Measurements from ENCODE around the gene USP21. TPM values are rescaled to one million over a fixed set of nuclear protein-coding genes. Genes with fewer than 3 reads are reported as not detected.
A peak's percentile ranks its signal among the peaks of the same experiment; 100 is the strongest.

The USP21 gene
- total RNA-seq, 1 donor from 2014 or later: 6.7 TPM

DNA sequence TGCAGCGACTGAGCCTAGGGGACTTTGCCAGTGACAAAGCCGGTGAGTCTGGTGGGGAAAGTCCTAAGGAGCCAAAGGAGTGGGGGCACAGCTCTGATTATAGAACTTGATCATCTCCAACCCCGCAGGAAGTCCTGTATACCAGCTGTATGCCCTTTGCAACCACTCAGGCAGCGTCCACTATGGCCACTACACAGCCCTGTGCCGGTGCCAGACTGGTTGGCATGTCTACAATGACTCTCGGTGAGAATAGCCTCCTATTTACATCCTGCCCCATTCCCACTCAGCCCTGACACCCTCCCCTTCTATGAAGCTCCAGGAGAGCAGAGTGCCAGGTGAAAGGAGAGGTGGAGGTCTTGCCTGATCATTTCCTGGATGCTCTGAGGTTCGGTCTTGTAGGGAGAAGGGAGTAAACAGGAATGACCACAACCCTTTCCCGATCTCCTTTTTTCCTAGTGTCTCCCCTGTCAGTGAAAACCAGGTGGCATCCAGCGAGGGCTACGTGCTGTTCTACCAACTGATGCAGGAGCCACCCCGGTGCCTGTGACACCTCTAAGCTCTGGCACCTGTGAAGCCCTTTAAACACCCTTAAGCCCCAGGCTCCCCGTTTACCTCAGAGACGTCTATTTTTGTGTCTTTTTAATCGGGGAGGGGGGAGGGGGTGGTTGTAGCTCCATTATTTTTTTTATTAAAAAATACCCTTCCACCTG is 5.8 kb downstream of the USP21 start:
- H3K79me2 ChIP-seq (ENCODE audit: low read depth): peaks cover 6% of the 10 kb centered on the region
- Mint-ChIP-seq H3K4me3 (peak overlapping the region; percentile 79), H3K36me3 (peaks cover 26% of the 10 kb centered on the region), H3K27ac (peak overlapping the region; percentile 76), H3K9me3 (no peaks in the 10 kb centered on the region), H3K4me1 (peaks cover 40% of the 10 kb centered on the region), H3K27me3 (ENCODE audit: insufficient read depth, low read depth) (peaks cover 7% of the 10 kb centered on the region)
- H4K20me1 ChIP-seq (ENCODE audit: low read depth): no peaks in the 10 kb centered on the region
- TF ChIP-seq CTCF (IDR thresholded peaks at IDR 0.05) (no peak), EZH2phosphoT487 (IDR thresholded peaks at IDR 0.05) (no peak), EZH2 (IDR thresholded peaks at IDR 0.05) (no peak)
- H3K27ac ChIP-seq: no peak overlapping the region
- peak overlapping the region; percentile 89 for H3K4me2 ChIP-seq
- H3K9me3 ChIP-seq (ENCODE audit: low read depth): no peaks in the 10 kb centered on the region
- H3K36me3 ChIP-seq: no peaks in the 10 kb centered on the region
- no peak for DNase-seq (ENCODE audit: low spot score)
- peaks cover 27% of the 10 kb centered on the region for H3F3A ChIP-seq (ENCODE audit: low read depth)
- peak overlapping the region; percentile 64 for H3K4me3 ChIP-seq
- peaks cover 4% of the 10 kb centered on the region for H3K4me1 ChIP-seq
- no peaks in the 10 kb centered on the region for H3K27me3 ChIP-seq
- no peak overlapping the region for H3K9ac ChIP-seq
- no peak overlapping the region for H2AFZ ChIP-seq (replicated peaks)

DNA sequence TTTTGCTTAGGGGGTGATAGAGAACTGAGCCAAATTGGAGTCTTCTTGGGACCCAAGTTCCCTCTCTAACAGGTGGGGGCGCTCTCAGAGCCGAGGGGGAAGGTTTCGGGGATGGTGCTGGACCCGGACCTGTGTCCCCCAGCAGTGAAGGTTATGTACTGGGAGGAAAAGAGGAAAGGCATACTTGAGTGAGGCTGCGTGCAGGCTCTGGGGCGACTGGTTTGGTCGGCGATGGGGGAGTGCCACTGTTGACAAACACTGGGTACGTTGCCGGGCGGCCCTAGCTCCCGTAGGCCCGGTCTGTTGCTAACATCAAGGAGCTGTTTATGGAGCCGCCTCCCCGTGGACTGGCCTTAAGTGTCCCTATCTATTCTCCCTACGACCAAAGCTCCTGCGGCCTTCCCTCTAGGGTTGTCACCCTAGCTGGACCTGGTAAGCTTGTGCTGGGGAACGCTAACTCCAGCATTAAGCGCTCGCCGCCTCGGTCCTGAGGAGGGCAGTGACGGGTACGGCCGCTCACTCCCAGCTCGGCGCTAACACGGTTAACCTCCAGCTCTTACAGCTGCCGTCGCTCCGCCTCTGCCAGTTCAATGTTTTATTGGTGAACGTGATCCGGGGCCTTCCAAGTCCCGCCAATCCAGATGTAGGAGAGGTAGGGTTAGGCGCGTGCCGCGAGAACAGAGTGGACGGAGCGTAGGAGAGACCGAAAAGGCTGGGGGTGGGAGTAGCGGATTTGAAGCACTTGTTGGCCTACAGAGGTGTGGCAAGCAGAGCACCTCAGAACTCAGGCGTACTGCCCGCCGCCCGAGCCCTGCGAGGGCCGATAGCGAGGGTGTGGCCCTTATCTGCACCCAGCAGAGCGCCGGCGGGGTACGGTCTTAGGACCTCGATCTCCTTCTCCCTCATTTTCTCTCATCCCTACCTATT is 6.7 kb downstream of the USP21 start, which contains the start of gene PPOX:
PPOX (plus strand) TSS at position 685 of the 927 bp plus-strand sequence. CDS start 422 bp downstream, outside the sequence.
- H3K27ac ChIP-seq: no peak within 1 kb of the TSS
- DNase-seq (ENCODE audit: low spot score): peak; percentile 97
- no peak for TF ChIP-seq EZH2phosphoT487 (IDR thresholded peaks at IDR 0.05)
- peak; percentile 64 for TF ChIP-seq CTCF (IDR thresholded peaks at IDR 0.05)
- TF ChIP-seq EZH2 (IDR thresholded peaks at IDR 0.05): no peak
- H3K4me1 ChIP-seq: no peaks in the 10 kb centered on the region
- peak within 1 kb of the TSS; percentile 44 for H2AFZ ChIP-seq (replicated peaks)
- no peaks in the 10 kb centered on the region for H3K9me3 ChIP-seq (ENCODE audit: low read depth)
- peak within 1 kb of the TSS; percentile 65 for H3K9ac ChIP-seq
- H3K27me3 ChIP-seq: no peaks in the 10 kb centered on the region
- H3K4me3 ChIP-seq: peak within 1 kb of the TSS; percentile 64
- no peaks in the 10 kb centered on the region for H4K20me1 ChIP-seq (ENCODE audit: low read depth)
- H3F3A ChIP-seq (ENCODE audit: low read depth): peaks cover 24% of the 10 kb centered on the region
- Mint-ChIP-seq H3K9me3 (no peaks in the 10 kb centered on the region), H3K27me3 (ENCODE audit: insufficient read depth, low read depth) (peaks cover 5% of the 10 kb centered on the region), H3K27ac (peak within 1 kb of the TSS; percentile 89), H3K4me1 (peaks cover 32% of the 10 kb centered on the region), H3K4me3 (peak within 1 kb of the TSS; percentile 96), H3K36me3 (peaks cover 25% of the 10 kb centered on the region)
- H3K36me3 ChIP-seq: no peaks in the 10 kb centered on the region
- H3K4me2 ChIP-seq: peak within 1 kb of the TSS; percentile 89
- no peaks in the 10 kb centered on the region for H3K79me2 ChIP-seq (ENCODE audit: low read depth)

DNA sequence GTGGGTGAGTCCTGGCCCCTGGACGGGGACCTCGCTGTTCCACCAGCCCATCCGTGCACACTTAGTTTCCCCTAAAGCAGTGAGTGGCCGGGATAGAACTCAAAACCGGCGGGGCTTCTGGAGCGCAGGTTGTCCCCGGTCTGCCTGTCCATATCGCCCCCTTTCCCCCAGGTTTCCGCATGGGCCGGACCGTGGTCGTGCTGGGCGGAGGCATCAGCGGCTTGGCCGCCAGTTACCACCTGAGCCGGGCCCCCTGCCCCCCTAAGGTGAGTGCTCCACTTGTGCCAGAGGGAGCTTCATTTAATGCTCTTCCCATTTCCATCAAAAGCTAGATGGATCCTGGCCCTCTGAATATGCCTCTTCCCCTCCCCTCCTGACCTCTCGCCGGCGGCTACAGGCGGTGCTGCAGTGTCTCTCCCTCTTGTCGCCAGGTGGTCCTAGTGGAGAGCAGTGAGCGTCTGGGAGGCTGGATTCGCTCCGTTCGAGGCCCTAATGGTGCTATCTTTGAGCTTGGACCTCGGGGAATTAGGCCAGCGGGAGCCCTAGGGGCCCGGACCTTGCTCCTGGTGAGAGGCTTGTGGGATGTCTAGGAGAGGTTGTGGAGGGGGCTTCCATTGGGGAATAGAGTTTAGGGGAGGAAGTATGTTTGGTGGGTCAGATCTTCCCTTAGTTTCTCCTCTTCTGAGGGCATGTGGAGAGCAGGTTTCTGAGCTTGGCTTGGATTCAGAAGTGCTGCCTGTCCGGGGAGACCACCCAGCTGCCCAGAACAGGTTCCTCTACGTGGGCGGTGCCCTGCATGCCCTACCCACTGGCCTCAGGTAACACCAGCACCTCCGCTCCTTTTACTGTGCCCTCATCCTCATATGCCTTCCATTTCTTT is 7.6 kb downstream of the USP21 start:
- no peaks in the 10 kb centered on the region for H4K20me1 ChIP-seq (ENCODE audit: low read depth)
- H3K9me3 ChIP-seq (ENCODE audit: low read depth): no peaks in the 10 kb centered on the region
- no peaks in the 10 kb centered on the region for H3K79me2 ChIP-seq (ENCODE audit: low read depth)
- H3F3A ChIP-seq (ENCODE audit: low read depth): peaks cover 24% of the 10 kb centered on the region
- no peak overlapping the region for H3K27ac ChIP-seq
- peak; percentile 66 for DNase-seq (ENCODE audit: low spot score)
- H2AFZ ChIP-seq (replicated peaks): peak overlapping the region; percentile 38
- peak overlapping the region; percentile 64 for H3K4me3 ChIP-seq
- Mint-ChIP-seq H3K9me3 (no peaks in the 10 kb centered on the region), H3K4me3 (peak overlapping the region; percentile 96), H3K27me3 (ENCODE audit: insufficient read depth, low read depth) (peaks cover 2% of the 10 kb centered on the region), H3K4me1 (peaks cover 26% of the 10 kb centered on the region), H3K36me3 (peaks cover 22% of the 10 kb centered on the region), H3K27ac (peak overlapping the region; percentile 89)
- peak overlapping the region; percentile 89 for H3K4me2 ChIP-seq
- TF ChIP-seq EZH2 (IDR thresholded peaks at IDR 0.05) (no peak), EZH2phosphoT487 (IDR thresholded peaks at IDR 0.05) (no peak)
- H3K27me3 ChIP-seq: no peaks in the 10 kb centered on the region
- H3K36me3 ChIP-seq: no peaks in the 10 kb centered on the region
- peak overlapping the region; percentile 65 for H3K9ac ChIP-seq
- H3K4me1 ChIP-seq: no peaks in the 10 kb centered on the region
